ENCODE results near the gene LPGAT1.
A peak's percentile ranks its signal among the peaks of the same experiment; 100 is the strongest.
"Not testable (repeated sequence)": the region's sequence is repeated elsewhere in the genome, so short reads cannot be mapped to it uniquely, and the experiment has no call there.

LPGAT1 gene

DNA sequence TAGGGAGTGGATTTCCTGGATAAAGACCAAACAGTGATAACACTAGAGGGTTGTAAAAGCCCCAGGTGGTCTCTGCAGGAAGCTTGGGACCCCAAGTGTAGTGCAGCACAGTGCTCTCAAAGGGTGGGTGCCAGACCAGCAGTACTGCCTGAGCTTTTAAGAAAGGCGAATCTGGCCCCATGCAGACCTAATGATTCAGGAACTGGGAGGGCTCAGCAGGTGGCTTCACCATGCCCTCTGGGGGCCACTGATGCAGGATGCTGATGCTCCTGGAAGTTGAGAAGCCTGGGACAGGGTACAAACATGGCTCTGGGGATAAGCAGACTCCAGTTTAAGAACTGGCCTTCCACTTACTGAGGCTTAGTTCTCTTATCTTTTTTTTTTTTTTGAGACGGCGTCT is 126.0 kb downstream of the LPGAT1 start:
- no peak for DNase-seq (ENCODE audit: low spot score)

DNA sequence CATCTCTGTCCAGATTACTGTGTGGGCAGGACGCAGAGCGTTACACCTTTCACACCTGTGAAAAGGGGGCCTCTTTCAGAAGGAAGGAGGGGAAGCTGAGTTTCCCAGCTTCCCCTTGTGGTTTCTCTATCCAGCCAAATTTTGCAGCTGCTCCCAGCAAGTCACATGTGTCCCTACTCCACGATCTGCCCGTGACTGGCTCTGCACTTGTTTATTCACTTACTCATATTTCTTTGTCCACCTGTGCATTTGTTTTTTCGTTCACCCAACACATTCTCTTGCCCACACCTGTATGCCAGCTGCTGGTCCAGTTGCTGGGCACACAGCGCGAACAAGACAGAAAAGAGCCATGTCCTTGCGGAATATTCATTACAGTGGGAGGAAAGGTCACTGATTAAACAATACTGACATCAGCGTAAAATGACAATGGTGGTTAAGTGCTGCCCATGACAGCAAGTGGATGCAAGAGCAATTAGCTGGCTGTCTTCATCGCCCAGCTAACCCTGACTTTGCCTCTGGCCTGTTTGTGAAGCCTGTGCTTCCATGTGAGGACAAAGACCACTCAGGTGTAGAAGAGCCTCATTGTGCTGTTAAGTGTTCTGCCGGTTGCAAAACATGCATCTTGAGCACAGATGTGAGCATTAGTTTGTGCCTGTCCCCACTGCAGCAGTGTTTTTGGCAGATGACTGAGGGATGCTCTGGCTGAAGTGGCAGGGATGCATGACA is 126.6 kb downstream of the LPGAT1 start:
- DNase-seq (ENCODE audit: low spot score) = no peak

DNA sequence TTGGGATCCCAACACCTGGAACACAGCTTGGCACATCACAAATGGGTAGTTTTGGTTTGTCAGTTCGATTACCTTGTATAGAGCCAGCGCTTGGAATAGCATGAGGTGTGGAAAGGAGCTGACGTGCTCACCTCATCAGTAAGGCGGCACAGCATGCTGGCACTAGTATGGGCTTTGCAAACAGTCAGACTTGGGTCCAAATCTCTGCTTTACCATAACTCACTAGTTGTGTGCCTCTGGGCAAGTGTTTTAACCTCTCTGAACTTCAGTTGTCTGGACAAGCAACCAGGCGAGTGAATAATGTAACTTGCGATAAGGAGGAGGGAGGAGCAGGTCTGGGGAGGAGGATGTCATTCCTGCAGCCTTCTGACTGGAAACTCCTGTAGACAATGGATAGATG is 128.8 kb downstream of the LPGAT1 start:
- no peak for DNase-seq (ENCODE audit: low spot score)

DNA sequence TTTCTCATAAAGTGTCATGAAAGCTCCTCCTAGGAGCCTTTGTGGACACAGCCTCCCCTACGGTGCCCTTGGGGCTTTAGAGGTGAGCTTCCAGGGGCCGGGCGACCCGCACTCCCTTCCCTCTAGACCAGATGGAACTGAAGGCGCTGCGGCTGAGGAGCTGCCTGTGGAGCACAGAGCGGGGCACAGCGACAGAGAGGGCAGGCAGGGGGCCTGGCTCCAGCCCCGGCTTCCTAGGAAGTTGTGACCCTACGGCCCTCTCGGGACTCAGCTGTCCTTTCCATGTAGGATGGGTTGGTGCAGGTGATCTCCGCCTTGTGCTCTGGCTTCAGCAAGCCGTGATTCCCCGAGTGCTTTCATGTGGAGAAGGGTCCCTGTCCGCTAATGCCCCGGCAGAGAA is 131.5 kb downstream of the LPGAT1 start:
- no peak for DNase-seq (ENCODE audit: low spot score)

DNA sequence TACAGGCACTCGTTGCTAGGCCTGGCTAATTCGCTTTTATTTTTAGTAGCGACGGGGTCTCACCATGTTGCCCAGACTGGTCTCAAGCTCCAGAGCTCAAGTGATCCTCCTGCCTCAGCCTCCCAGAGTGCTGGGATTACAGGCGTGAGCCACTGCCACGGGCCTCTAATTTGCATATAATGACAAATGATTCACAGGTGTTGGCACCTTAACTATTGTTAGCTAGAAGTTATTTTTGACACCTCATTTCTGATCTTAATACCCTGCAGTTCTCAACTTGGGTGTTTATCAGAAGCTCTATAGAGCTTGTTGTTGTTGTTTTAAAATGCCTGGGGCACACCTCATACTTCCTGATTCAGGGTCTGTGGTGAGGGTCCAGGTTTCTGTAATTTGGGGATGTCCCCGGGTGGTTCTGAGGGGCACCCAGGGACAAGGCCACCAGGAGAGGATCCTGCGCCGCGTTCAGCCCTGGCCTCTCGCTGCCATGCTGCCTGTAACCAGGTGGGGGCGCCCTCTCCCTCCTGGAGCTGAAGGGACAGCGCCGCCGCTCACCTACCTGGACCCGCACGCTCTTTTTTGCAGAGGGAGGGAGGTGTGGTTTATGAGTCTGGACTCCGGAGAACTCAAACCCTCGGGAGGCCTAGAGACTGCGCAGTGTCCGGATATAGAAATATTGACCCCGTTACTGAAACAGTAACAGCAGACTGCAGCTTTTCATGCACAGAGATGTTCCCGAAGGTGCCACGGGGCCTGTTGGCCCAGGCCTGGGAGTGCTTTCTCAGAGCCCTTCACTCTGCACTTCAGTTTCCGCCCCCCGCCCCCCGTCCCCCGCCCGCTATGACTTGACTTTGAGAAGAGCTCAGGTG is 132.2 kb downstream of the LPGAT1 start:
- DNase-seq (ENCODE audit: low spot score) = peak; percentile 81

DNA sequence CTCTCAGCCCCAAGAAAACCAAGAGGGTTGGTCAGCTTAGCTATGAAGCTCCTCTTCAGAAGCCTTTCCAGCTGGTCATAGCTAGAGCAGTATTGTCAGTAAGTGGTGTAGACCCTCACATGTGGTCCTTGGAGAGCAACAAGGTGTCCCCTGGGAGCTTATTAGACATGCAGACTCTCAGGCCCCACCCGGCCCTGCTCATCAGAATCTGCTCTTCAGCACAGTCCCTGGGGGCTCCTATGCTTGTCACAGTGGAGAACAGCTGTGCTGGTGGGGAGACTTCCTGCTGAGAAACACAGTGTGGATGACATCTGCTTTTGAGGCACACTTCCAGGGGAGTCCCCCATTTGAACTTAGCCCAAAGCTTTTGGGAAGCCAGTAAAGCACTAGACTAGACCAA is 133.2 kb downstream of the LPGAT1 start:
- DNase-seq (ENCODE audit: low spot score) = no peak

DNA sequence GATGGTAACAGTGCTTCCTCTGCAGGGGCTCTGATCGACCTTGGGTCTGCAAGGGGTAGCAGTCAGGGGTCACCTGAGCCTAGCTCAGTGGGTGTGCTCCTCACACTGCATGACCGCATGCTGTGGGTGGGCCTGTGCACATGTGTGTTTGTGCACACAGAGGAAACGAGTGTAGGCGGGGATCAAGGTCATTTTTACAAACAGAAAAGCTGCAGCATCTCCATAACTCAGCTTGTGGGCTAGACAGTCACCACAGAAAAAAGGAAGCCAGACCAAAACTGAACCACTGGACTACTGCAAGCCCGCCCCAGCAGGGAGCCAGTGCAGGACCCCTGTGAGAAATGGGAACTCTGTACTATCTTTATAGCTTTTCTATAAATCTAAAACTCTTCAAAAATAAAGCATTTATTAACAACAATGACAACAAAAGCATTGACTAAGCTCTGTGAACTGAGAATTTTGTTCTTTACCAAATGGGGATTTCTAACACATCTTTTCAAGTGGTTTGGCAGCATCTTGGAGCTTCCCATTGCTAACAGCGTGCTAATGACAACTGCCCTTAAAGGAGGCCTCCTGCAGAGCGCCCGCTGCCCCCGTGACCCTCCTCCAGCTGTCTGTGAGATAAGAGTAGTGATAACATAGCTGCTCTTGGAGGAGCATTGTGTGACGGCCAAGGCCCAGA is 135.3 kb downstream of the LPGAT1 start:
- DNase-seq (ENCODE audit: low spot score) = no peak

DNA sequence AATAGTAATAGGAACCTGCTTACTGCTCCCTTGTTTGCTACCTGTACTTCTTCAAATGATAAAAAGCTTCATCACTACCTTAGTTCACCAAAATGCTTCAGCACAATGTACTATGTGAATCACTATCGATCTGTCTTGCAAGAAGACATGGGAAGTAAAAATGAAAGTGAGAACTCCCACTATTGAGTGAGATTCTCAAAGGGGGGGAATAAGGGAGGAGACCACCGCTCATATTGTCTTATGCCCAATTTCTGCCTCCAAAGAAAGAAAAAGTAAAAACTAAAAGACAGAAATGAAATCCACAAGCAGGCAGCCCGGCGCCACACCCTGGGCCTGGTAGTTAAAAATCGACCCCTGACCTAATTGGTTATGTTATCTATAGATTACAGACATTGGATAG is 136.7 kb downstream of the LPGAT1 start:
- not testable (repeated sequence) for DNase-seq (ENCODE audit: low spot score)

All from CD4-positive, alpha-beta T cell treated with Interleukin-15 for 4 hours (primary cell).